Stimulated activated CD4-positive, alpha-beta T cell treated with anti-CD3 and anti-CD28 coated beads, Interleukin-1b, Interleukin-23, amount 100 ng/mL, for 1 hour (primary cell): ENCODE results near the gene DACH2.

Source experiments
- DNase-seq, 2 donors: peaks; one replicate each; pipeline ENCODE4 v3.0.0-alpha.2; 2020; ENCODE audit warnings: low read depth in 2 of 2

Gene DACH2

DNA sequence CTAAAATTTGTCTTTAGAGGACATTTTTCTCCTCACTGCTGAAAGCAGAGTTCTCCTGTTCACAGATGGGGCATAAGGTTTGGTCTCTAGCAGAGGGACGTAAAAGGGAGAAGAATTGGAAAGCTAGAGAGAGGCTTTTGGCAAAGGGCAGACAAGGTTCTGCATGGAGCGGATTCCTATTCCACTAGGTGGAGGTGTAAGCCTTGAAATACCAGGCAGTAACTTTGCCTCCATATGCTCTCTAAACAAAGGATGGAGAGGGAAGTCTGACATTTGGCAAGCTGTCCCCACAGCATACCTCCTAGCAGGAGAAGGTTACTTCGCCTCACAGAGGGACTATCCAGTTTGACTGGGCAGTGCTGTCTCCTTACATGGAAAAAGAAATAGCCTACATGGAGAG, 174.7 kb downstream of the DACH2 start:
- no peak for DNase-seq

DNA sequence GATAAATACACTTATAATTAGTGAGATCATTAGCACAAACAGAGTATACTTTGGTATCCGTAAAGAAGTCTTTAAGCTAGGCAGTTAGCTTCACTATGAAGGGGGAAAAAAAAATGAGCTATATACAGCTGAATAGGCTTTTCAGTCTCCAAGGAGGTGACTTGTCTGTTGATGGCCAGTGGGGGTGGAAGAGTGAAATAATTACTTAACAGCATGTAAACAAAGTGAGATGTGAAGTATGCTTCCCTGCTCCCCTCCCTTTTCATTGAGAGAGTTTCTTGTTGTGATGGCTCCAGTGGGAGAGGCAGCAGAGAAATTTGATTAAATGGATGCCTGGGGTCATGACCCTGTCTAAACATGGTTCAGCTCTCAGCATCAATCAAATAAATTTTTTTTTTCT, 180.9 kb downstream of the DACH2 start:
- DNase-seq: no peak

DNA sequence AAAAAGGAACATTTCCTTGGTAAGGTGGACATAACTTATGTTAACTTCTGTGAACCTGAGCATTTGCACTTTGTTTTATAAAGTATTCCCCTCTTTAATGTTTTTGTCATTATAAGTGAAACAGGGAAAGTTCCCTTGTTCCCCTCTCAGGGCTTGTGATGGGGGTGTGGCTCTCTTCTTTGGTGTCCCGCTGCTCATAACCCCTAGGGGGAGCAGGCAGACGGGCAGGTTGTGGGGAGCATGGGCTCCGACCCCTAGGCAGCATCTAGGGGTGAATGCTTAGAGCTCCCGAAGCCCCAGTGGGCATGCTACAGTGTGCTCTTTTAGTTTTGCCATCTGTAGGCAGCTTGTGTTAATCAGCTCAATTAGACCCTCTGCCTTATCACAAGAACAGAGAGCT, 200.4 kb downstream of the DACH2 start:
- no peak for DNase-seq

DNA sequence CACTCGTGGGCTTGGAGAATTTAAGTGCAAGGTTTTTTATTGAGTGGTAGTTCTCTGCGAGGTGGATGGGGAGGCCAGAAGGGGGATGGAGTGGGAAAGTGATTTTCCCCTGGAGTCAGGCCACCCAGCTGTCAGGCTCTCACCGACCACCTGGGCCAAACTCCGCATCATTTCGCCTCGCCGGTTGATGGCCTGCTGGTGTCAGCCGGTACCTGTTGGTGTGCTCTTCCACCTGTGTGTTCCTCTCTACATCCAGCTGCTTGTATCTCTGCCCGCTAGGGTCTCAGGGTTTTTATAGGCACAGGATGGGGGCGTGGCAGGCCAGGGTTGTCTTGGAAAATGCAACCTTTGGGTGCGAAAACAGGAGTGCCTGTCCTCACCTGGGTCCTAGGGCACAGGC, 200.9 kb downstream of the DACH2 start:
- no peak for DNase-seq

DNA sequence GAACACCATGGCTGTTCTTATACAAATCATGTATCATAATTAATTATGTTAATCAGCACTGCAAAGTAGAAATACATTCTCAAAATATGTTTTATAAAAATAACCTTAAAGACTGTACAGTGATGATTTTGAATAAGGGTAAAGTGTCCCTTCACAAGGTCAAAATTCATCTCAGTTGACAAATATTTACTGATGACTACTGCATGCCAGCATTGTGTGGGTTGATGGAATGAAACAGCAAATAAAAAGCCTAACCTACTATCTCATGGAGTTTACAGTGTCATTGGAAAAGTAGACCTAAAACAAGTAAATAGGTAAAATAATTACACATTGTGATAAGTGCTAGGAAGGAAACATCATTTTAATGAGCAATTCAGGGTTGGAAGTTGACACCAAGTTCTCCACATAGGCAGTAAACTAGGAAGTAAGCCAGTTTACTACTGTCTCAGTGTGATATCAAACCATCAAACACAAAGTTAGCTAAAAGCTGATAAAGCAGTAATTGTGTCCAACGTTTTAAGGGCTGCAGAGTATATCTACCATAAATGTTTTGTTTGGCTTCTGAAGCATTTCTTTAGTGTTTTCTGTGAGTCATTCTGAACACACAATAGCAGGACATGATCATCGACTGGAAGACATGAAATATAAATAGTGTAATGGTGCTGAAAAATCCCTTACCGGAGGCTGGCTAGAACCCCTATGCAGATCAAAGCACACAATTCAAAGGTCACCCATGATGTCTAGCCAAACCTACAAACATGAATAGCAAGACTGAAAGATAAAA, 221.8 kb downstream of the DACH2 start:
- no peak for DNase-seq

DNA sequence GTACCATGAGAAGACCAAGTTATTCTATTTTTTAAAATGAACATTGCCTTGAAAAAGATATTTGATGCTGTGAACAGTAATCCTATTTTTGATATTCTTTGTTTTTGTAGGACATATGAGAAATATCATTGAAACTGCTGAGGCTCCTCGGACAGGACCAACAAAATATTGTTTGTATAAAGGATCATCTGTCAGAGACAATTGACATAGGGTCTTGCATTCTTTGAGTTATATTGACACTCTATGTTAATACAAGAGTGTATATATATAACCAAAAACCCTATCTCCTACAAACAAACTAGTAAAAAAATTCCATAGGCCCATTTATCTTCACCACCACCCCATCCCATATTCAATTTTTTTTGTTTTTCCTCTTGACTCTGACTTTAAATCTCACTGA, 222.7 kb downstream of the DACH2 start:
- DNase-seq: no peak

DNA sequence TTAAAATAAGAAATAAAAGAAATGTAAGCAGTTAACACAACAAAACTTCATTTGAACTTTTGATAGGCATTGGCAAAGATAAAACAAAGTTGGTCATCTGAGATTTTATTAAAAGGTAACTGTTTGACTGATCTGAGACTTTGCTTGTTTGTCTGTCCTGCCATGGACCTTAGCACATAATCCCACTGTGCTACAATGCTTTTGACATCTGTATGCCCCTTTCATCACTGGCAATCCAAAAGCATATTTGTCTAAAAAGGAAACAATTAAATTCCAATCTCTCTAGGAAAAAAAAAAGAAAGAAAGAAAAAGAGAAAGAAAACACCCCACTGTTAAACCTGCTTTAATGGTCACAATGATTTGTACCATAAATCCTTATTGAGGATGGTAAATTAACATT, 231.0 kb downstream of the DACH2 start:
- no peak for DNase-seq

DNA sequence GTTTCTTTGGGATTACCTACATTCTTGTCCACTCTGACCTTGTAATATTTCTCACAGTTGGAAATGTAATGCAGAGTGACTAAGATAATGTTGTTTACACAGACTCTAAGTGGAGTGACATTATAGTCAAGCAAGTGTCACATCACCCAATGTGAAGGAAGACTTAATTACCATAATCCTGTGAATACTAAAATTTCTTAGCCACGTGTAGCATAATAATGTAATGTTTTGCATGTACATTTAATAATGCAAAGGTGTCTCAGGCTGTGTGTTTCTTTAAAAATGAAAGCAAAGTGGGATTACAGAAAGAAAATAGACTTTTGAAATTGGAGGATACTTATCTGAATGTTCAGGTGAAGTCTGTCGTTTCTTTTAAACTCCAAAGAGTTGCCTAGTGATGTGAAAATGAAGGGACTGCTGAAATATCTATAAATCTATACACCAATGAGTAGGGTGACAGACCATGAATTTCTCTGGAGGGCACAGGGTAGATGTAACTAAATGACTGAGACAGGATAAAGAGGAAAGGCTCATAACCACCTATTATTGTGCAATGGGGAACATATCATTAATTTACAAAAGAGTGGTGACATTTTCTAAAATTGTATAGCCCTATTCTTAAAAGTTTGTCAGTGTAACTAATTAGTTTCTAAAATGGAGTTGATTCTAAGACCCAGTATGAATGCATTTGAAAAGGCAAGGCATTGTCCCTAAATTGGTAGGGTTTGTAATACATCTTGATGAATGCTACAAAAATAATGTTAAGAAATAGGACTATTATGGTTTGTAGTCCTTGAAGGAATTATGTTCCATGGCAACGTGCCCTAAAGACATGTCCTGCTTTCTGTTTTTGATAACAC, 235.7 kb downstream of the DACH2 start:
- DNase-seq: no peak

DNA sequence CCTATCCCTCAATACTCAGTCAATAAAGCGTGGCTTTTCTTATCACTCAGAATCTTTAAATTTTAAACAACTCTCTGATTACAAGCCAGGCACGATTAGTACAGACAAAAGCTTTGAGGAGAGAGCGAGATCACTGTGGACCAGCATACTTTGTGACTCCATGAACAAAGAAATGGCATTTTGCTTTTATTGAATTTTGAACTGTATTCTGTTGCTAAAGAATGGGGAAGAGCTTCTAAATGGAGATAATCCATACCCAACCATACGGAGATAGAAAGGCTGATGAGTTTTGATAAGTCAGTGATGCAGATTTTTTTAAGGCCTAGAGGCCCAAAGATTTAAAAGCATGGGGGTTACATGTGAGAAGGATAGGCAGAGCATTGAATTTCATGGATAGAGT, 259.1 kb downstream of the DACH2 start:
- DNase-seq: no peak

DNA sequence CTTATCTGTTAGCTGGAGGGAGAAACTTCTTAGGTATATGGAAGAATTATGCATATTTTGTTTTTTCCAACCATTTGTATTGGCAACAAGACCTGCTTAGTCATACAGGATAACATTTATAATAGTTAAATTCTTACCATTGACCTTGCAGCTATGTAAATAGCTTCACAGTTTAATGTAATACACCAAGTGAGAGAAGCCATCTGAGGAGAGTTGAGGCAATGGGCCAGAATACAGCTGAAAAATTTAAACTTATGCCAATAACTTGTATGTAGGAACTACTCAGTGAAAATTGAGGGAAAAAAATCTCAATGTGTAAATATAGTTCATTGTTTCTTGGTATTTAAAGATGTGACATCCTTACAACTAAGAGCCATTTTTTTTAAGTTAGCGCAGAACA, 273.5 kb downstream of the DACH2 start:
- DNase-seq: no peak

DNA sequence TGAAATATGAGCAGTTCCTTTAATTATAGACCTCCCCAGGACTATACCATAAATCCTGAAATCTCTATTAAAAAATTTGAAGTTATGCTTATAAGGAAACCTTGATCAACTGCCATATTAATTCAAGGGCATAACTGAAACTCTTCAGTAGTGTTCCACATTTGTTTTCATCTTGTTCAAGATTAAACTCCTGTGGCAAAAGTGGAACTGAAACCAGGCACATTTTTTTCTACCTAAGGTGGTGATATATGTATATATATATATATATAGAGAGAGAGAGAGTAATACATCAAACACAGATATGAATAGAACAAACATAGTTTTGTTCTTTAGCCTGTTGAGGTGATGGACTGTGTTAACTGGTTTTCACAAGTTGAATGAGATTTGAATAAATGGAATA, 287.9 kb downstream of the DACH2 start:
- no peak for DNase-seq

DNA sequence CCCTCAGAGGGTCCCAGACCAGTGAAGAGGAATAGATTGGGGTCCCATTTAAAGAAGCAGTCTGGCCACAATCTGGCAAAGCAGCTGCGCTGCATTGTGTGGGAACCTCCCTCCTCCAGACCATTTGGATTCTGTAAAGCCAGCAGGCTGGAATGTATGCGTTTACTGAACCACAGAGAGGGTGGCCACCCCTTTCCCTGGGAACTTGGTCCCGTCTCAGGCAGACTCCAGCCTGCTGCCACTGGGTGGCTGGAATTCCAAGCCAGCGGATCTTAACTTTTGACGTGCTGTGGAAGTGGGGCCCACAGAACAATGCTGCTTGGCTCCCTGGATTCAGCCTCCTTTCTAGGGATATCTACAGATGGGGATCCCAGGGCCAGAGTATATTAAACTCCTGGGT, 307.2 kb downstream of the DACH2 start:
- no peak for DNase-seq

DNA sequence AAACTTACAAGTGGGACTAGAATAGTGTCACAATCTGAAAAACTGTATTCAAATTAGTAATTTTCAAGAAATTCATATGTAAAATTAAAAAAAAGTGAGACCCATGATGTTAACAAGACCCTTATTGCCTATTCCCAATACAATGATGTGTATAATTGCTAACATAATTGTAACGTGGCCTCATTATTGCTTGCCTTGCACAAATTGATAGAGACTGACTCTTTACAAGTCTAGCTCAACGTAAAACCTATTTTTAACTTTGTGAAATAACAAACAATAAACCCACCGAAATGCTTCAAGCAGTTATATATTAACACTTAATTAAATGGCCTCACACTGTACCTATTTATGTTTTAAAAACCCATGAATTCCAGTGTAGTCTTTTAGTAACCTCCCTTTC, 312.5 kb downstream of the DACH2 start:
- DNase-seq: no peak

DNA sequence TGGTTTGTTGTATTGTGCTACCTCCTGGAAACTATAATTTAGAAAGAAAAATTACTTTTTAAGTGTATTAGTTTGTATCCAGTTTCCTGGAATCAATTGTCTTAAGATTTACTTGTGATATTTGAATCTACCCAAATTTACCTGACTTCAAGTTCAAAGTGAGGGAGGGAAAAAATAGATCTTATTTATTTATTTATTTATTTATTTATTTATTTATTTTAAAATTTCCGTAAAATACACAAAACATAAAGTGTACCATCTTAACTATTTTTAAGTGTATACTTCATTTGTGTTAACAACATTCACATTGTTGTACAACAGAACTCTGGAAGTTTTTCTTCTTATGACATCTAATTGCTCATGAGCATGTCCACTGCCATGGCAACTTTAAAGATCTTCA, 356.0 kb downstream of the DACH2 start:
- DNase-seq: no peak

DNA sequence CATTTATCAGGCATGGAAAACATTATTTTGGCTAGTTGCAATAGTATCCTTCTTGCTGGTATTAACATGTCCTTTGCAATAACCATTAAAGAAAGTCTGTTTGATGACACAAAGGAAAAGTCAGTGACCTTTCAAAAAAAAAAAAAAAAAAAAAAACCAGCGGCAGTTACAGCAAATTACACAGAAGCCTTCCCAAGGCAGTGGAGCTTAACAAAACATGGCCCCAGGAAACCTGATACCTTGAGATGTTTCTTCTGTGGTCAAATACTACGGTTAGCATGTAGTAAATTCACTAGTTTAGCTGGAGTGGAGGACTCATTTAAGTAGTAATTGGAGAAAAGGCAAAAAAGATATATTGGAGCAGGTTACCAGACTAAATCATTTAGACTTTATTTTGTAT, 359.1 kb downstream of the DACH2 start:
- no peak for DNase-seq

DNA sequence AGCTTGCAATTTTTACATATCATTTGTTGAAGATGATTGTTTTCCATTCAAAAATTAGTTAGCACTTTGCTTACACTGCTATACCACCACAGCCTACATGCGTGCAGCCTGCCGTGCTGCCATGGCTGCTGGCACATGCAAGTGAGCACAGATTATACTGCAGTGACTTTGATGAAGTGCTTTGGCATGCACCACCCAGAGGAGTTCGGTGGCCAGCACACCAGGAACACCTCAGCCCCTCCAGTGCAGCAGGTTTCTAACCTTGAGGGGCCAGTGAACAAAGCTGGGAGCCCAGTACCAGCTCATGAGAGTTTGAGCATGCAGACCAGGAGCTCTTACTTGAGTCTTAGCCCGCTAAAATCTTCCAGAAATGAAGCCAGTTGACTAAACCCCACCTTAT, 431.5 kb downstream of the DACH2 start:
- no peak for DNase-seq

DNA sequence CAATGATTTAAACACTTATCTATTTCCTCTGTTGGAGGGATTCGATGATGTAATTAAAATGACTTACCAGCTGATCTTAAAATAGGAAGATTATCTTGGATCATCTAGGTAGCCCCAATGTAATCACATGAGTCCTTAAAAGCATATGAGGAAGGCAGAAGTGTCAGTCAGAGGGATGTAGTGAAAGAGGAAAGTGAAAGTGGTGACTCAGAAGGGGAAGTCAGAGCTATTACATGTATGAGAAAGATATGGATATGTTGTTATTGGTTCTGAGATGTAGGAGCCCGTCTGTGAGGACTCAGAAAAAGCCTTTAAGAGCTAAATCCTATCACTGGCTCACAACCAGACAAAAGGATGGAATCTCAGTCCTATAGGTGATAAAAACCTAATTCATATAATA, 456.4 kb downstream of the DACH2 start:
- no peak for DNase-seq

DNA sequence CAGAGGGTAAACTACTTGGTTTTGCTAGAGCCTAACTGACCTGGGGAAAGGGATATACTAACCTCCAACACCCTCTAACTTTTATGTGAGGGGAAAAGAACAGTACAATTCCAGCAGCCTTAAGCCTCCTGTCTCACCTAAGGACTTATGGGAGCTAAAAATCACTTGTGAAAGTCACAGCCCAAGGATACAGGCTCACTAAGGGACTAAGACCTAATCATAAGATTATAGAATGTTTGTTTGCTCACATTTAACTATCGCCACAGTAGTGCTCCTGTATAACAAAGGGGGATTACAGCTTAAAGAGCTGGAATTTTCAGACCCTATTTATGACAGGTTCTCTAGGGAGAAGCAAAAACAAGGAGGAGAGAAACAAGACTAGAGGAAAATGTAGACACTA, 548.7 kb downstream of the DACH2 start:
- no peak for DNase-seq

DNA sequence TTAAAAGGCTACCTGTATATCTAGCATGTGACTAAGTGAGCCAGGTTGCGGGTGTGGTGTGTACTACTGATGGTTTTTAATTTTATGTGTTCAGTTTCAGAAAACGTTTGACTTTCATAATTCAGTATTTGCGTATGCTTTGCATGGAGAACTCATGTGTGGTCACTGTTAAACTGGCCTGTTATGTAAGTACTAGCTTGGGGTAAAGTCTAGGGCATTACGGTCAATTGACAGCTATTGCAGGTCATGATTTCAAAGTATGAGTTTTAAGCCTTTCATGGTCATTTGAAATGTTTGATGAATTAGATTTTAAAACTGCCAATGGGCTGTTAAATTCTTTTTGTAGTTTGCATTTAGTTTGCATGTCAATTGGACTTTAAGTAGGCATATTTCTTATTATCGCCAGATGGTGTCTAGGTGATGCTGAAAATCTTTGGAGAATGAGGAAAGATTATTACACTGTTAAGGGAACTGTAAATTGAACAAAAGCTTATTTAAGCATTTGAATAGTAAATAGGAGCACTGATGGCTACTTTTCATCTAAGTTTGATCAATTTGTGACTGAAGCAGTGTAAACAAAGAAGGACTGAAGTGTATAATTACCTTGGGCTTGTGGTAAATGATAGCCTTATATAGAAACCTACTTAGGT, 563.4 kb downstream of the DACH2 start:
- DNase-seq: no peak

DNA sequence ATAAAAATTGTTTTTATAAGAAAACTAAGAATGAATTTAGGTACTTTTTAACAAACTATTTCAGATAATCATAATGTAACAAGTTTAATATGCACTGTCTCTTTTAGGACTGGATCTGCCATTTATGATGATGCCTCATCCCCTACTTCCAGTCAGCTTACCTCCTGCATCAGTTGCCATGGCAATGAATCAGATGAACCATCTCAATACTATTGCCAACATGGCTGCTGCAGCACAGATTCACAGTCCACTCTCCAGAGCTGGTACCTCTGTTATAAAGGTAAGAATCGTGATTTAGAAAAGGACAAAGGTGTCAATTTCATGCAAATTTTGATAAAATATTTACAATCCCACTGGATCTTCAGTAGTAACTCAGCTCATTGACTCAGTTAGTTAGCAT, 566.2 kb downstream of the DACH2 start:
- DNase-seq: no peak

DNA sequence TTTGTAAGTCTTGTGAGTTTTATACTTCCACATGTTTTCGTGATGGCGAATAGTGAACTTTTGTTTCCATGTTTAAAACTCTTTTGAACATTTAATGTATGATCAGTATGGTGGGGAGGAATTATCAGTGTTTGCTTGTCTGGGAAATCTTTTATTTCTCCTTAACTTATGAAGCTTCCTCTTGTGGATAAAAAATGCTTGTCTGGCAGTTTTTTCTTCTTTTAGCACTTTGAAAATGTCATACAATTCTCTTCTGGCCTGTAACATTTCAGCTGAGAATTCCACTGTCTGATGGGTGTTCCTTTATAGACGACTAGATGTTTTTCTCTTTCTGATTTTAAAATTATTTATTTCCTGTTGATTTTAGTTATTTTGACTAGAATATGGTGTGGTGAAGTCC, 576.0 kb downstream of the DACH2 start:
- DNase-seq: no peak

DNA sequence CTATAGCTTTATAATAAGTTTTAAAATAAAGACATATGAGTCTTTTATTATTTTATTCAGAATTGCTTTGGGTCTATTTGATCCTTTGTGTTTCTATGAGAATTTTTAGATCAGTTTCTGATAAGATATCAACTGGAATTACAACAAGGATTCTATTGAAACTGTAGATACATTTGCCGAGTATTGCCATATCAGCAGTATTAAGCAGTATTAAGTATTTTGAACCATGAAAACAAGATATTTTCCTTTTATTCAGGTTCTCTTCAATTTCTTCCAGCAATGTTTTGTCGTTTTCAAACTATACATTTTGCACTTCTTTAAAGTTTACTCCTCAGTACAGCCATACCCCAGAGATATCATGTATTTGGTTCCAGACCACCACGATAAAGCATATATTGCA, 598.8 kb downstream of the DACH2 start:
- no peak for DNase-seq

DNA sequence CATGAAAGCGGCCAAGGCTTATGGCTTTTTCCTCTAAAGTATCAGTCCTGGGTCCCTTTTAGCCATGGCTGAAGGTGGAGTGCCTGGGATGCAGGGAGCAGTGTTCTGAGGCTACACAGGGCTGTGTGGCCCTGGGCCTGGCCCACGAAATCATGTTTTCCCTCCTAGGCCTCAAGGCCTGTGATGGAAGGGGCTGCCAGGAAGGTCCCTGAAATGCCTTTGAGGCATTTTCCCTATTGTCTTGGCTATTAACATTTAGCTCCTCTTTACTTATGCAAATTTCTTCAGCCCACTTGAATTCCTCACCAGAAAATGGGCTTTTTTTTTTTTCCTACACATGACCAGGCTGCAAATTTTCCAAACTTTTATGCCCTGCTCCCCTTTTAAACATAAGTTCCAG, 657.0 kb downstream of the DACH2 start:
- DNase-seq: no peak
